Breast epithelium (tissue), 4 donors: ENCODE results near the gene NR2F1-AS1. TPM values are rescaled to one million over a fixed set of nuclear protein-coding genes. Genes with fewer than 3 reads are reported as not detected.

Experiments
- DNase-seq, 2 donors: peaks; one replicate each; pipeline ENCODE4 v3.0.0-alpha.2; 2019; ENCODE audit warnings: low spot score in 2 of 2
- H3K27ac ChIP-seq, 2 donors: fragments of 200-600 bp; sonication (generic) in 1 of 2; one replicate each; pipeline ENCODE4 v1.5.1; 2016 to 2019; ENCODE audit warnings: mild to moderate bottlenecking in 1 of 2
- H3K27me3 ChIP-seq, 2 donors: fragments of 200-600 bp; sonication (generic) in 1 of 2; one replicate each; pipeline versions ENCODE4 v1.5.1 to v1.6.0; 2017 to 2019; ENCODE audit warnings: control low read depth in 1 of 2, mild to moderate bottlenecking in 1 of 2
- H3K36me3 ChIP-seq: fragments of 200-600 bp; one replicate; pipeline ENCODE4 v1.5.1; 2019
- H3K4me1 ChIP-seq, 2 donors: fragments of 200-600 bp; sonication (generic); one replicate each; pipeline ENCODE4 v1.5.1; 2016 to 2019; ENCODE audit warnings: control low read depth in 1 of 2
- H3K4me3 ChIP-seq, 3 donors: fragments of 200-600 bp; sonication (generic); 1 replicate in 2 of 3; 2 replicates in 1 of 3; pipeline ENCODE4 v1.5.1; 2016 to 2019; ENCODE audit warnings: mild to moderate bottlenecking in 3 of 3, moderate library complexity in 2 of 3
- H3K9me3 ChIP-seq, 2 donors: fragments of 200-600 bp; sonication (generic) in 1 of 2; one replicate each; pipeline ENCODE4 v1.5.1; 2016 to 2019; ENCODE audit warnings: control low read depth in 1 of 2
- POLR2A ChIP-seq: fragments of 450-650 bp; IDR thresholded peaks from one replicate; pipeline ENCODE4 v1.6.1; 2016; ENCODE audit warnings: antibody characterized with exemption, mild to moderate bottlenecking, moderate library complexity
- POLR2AphosphoS5 ChIP-seq, 3 donors: sonication (generic); formaldehyde crosslinking; IDR thresholded peaks; one replicate each; pipeline ENCODE4 v1.6.1; 2017; ENCODE audit warnings: antibody characterized with exemption in 3 of 3
- intact Hi-C: fragments of 100-400 bp; cut with DNase I; formaldehyde crosslinking; loops from one replicate; pipeline ENCODE4 v1.15.1; 2023; ENCODE audit warnings: low total_unique reads
- total RNA-seq, 3 donors: library from RNA; depleted of rRNA; stranded (reverse); fragments of >200 nt; gene quantifications; one replicate each; pipeline ENCODE4 v1.1.0, GENCODE V29; 2016
- TF ChIP-seq, protein P1 (sequence below), 3 donors: fragments of 450-650 bp; IDR thresholded peaks; one replicate each; pipeline ENCODE4 v1.5.1; 2016 to 2017; ENCODE audit warnings: antibody characterized with exemption in 3 of 3, mild to moderate bottlenecking in 3 of 3, moderate library complexity in 3 of 3

The NR2F1-AS1 gene
- total RNA-seq, 3 donors from 2014 or later = 7.0 to 17.4 (median 15.2) TPM

DNA sequence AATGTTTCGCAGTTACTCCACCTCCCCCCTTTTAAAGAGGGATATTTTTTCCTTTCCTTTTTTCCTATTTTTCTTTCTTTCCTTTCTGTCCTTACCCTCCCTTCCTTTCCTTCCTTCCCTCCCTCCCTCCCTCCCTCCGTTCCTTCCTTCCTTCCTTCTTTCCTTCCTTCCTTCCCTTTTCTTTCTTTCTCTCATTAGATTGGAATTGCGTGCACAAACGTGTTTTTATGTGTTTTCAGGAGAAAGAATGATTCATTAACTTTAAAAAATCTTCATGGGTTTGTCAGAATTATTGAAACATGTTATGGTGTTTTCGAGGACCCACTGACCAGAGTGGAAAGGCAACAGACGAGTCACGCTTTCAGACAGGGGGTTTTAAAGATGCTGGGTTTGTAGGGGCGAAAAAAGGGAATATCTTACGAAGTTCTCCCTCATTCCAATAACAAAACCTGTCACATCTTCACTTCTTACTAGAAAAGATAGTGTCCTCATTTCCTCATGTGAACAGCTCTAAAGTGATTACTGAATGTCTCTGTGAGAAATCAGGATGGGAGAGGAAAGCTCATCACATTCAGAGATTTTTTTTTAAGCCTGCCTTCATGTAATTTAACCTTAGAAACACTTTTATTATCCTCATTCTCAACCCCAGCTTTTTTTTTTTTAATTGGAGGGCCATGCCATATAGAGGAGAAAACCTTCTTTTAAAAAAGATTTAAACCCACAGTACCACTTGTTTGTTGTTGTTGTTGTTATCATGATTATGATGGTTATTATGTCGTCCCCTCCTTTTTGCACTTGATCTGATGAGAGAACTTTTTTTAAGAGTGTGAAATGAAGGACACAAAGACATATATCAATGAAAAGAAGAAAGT lies 23.9 kb upstream of the NR2F1-AS1 start:
- DNase-seq = no peak
- Histone ChIP-seq H3K4me1 (no peaks in the 10 kb centered on the region), H3K4me3 (peak overlapping the region in 2 of 3 donors; percentile 46 to 58), H3K27me3 (peaks cover 0 to 85% of the 10 kb centered on the region in 2 donors), H3K36me3 (no peaks in the 10 kb centered on the region), H3K9me3 (no peaks in the 10 kb centered on the region), H3K27ac (no peak overlapping the region)
- intact Hi-C loops = no loop called here
- TF ChIP-seq, protein P1, sequence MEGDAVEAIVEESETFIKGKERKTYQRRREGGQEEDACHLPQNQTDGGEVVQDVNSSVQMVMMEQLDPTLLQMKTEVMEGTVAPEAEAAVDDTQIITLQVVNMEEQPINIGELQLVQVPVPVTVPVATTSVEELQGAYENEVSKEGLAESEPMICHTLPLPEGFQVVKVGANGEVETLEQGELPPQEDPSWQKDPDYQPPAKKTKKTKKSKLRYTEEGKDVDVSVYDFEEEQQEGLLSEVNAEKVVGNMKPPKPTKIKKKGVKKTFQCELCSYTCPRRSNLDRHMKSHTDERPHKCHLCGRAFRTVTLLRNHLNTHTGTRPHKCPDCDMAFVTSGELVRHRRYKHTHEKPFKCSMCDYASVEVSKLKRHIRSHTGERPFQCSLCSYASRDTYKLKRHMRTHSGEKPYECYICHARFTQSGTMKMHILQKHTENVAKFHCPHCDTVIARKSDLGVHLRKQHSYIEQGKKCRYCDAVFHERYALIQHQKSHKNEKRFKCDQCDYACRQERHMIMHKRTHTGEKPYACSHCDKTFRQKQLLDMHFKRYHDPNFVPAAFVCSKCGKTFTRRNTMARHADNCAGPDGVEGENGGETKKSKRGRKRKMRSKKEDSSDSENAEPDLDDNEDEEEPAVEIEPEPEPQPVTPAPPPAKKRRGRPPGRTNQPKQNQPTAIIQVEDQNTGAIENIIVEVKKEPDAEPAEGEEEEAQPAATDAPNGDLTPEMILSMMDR (IDR thresholded peaks at IDR 0.05) = no peak
- TF ChIP-seq POLR2AphosphoS5 (IDR thresholded peaks at IDR 0.05) (no peak), POLR2A (no peak)

DNA sequence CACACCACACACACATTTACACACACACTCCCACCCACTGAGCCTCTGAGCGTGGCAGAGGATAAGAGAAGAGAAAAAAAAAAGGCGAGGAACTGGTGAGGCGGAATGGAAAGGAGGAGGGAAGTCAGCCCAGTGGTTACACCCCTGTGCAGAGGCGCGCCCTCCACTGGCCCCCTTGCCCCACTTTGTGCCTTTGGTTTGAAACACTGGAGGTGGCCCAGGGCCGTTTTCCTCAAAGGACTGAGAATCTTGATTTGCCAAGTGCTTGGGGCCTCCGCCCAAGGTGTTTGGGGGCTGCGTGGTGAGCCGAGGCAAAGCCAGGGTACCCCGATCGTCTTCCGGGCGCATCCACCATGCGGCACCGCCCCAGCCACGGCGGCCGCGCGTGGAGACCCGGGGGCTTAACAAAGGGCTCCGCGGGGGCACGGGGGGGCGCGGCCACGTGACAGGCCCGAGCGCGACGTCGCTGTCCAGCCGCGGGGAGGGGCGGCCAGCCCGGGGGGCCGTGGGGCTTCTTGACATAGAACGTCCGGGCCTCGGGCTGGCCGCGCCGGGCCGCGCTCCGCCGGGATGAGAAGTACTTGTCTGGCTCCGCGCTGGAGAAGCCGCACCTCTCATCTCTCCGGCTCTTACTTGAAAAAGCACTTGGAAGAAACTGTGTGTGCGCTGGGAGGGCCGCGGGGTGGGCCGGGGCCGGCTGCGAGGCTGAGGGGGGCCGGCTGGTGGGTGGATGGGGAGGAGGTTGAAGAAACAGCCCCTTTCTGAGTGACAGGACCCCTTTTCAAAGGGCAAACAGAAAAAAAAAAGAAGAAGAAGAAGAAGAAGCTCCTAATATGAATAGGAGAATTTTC lies 23.0 kb upstream of the NR2F1-AS1 start:
- no peak for DNase-seq
- Histone ChIP-seq H3K36me3 (no peaks in the 10 kb centered on the region), H3K27ac (peak overlapping the region; percentile 14 to 71), H3K4me1 (no peaks in the 10 kb centered on the region), H3K27me3 (peaks cover 0 to 85% of the 10 kb centered on the region in 2 donors), H3K9me3 (no peaks in the 10 kb centered on the region), H3K4me3 (peak overlapping the region in 2 of 3 donors; percentile 46 to 58)
- TF ChIP-seq POLR2AphosphoS5 (IDR thresholded peaks at IDR 0.05) (no peak), POLR2A (no peak)
- TF ChIP-seq, protein P1 (IDR thresholded peaks at IDR 0.05) = no peak
- intact Hi-C loops = no loop called here

- H3K4me3 ChIP-seq = peak overlapping the region in 2 of 3 donors; percentile 46 to 58
- H3K27me3 ChIP-seq = peaks cover 0 to 91% of the 10 kb centered on the region in 2 donors
- no peak for DNase-seq
- peak overlapping the region in 1 of 2 donors; percentile 71 for H3K27ac ChIP-seq
- intact Hi-C loops = no loop called here
- TF ChIP-seq, protein P1 (IDR thresholded peaks at IDR 0.05) = no peak
- TF ChIP-seq POLR2A (no peak), POLR2AphosphoS5 (IDR thresholded peaks at IDR 0.05) (no peak)
- H3K9me3 ChIP-seq = no peaks in the 10 kb centered on the region
- H3K36me3 ChIP-seq = no peaks in the 10 kb centered on the region
- no peaks in the 10 kb centered on the region for H3K4me1 ChIP-seq
These were observed 22.2 kb upstream of the NR2F1-AS1 start for GRCh38 chr5:93603078-93603792.

- intact Hi-C loops = no loop called here
- H3K27me3 ChIP-seq = peaks cover 0 to 91% of the 10 kb centered on the region in 2 donors
These were observed 21.4 kb upstream of the NR2F1-AS1 start for GRCh38 chr5:93602241-93603077.

More at GRCh38 chr5:93602241-93603077, 21.4 kb upstream of the NR2F1-AS1 start:
- H3K9me3 ChIP-seq = no peaks in the 10 kb centered on the region
- no peak for DNase-seq
- no peak overlapping the region for H3K27ac ChIP-seq
- no peaks in the 10 kb centered on the region for H3K4me1 ChIP-seq
- H3K4me3 ChIP-seq = no peak overlapping the region
- no peaks in the 10 kb centered on the region for H3K36me3 ChIP-seq
- TF ChIP-seq POLR2A (no peak), POLR2AphosphoS5 (IDR thresholded peaks at IDR 0.05) (no peak)
- TF ChIP-seq, protein P1 (IDR thresholded peaks at IDR 0.05) = no peak
